Peyer's patch (tissue), 4 donors: ENCODE data around the gene SLC7A9. TPM values are rescaled to one million over a fixed set of nuclear protein-coding genes. Genes with fewer than 3 reads are reported as not detected.

Source experiments
- DNase-seq, 3 donors: peaks; one replicate each; pipeline ENCODE4 v3.0.0-alpha.2; 2017 to 2019
- H3K27ac ChIP-seq, 4 donors: fragments of 200-600 bp; sonication (generic); one replicate each; pipeline ENCODE4 v1.5.1; 2016 to 2019
- H3K27me3 ChIP-seq, 2 donors: fragments of 200-600 bp; sonication (generic); one replicate each; pipeline ENCODE4 v1.5.1; 2019
- H3K36me3 ChIP-seq, 3 donors: fragments of 200-600 bp; sonication (generic); one replicate each; pipeline ENCODE4 v1.5.1; 2016 to 2019
- H3K4me1 ChIP-seq, 4 donors: fragments of 200-600 bp; sonication (generic); one replicate each; pipeline ENCODE4 v1.5.1; 2016 to 2019
- H3K4me3 ChIP-seq, 4 donors: fragments of 200-600 bp; sonication (generic); 1 replicate in 3 of 4; 2 replicates in 1 of 4; pipeline ENCODE4 v1.5.1; 2016 to 2019; ENCODE audit warnings: mild to moderate bottlenecking in 1 of 4
- H3K9me3 ChIP-seq, 4 donors: fragments of 200-600 bp; sonication (generic); one replicate each; pipeline ENCODE4 v1.5.1; 2016 to 2019; ENCODE audit warnings: mild to moderate bottlenecking in 1 of 4
- POLR2A ChIP-seq, 2 donors: fragments of 450-650 bp; IDR thresholded peaks; one replicate each; pipeline ENCODE4 v1.5.1; 2017; ENCODE audit warnings: antibody characterized with exemption in 2 of 2, mild to moderate bottlenecking in 2 of 2, moderate library complexity in 2 of 2
- total RNA-seq, 4 donors: library from RNA; depleted of rRNA; stranded (reverse); fragments of >200 nt; gene quantifications; one replicate each; pipeline ENCODE4 v1.1.0, GENCODE V29; 2016
- TF ChIP-seq, protein P1 (sequence below), 6 experiments: fragments of 450-650 bp in 4 of 6; fragments of 200-600 bp in 2 of 6; sonication (generic) in 1 of 6; IDR thresholded peaks; one replicate each; pipeline ENCODE4 v1.5.1; 2017 to 2019; ENCODE audit warnings: antibody characterized with exemption in 6 of 6, mild to moderate bottlenecking in 3 of 6, moderate library complexity in 1 of 6

SLC7A9 gene
- total RNA-seq, 4 donors from 2014 or later, result 22.3 to 1,183 (median 609) TPM

DNA sequence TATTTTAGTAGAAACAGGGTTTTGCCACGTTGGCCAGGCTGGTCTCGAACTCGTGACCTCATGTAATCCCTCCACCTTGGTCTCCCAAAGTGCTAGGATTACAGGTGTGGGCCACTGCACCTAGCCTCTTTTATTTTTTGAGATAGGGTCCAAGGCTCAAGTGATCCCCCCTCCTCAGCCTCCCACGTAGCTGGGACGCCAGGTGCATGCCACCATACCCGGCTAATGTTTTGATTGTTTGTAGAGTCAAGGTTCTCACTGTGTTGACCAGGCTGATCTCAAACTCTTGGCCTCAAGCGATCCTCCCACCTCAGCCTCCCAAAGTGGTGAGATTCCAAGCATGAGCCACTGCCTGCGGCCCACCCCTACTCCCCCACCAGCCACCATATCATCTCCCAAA is 6.3 kb downstream of the SLC7A9 start:
- no peak overlapping the region for H3K4me3 ChIP-seq
- TF ChIP-seq, protein P1, sequence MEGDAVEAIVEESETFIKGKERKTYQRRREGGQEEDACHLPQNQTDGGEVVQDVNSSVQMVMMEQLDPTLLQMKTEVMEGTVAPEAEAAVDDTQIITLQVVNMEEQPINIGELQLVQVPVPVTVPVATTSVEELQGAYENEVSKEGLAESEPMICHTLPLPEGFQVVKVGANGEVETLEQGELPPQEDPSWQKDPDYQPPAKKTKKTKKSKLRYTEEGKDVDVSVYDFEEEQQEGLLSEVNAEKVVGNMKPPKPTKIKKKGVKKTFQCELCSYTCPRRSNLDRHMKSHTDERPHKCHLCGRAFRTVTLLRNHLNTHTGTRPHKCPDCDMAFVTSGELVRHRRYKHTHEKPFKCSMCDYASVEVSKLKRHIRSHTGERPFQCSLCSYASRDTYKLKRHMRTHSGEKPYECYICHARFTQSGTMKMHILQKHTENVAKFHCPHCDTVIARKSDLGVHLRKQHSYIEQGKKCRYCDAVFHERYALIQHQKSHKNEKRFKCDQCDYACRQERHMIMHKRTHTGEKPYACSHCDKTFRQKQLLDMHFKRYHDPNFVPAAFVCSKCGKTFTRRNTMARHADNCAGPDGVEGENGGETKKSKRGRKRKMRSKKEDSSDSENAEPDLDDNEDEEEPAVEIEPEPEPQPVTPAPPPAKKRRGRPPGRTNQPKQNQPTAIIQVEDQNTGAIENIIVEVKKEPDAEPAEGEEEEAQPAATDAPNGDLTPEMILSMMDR (IDR thresholded peaks at IDR 0.05), result no peak
- no peak for TF ChIP-seq POLR2A (IDR thresholded peaks at IDR 0.05)
- peaks cover 0 to 61% (median 0%) of the 10 kb centered on the region in 3 donors for H3K36me3 ChIP-seq
- no peak overlapping the region for H3K27ac ChIP-seq
- no peaks in the 10 kb centered on the region for H3K4me1 ChIP-seq
- H3K27me3 ChIP-seq, result no peaks in the 10 kb centered on the region
- H3K9me3 ChIP-seq, result no peaks in the 10 kb centered on the region
- no peak for DNase-seq

DNA sequence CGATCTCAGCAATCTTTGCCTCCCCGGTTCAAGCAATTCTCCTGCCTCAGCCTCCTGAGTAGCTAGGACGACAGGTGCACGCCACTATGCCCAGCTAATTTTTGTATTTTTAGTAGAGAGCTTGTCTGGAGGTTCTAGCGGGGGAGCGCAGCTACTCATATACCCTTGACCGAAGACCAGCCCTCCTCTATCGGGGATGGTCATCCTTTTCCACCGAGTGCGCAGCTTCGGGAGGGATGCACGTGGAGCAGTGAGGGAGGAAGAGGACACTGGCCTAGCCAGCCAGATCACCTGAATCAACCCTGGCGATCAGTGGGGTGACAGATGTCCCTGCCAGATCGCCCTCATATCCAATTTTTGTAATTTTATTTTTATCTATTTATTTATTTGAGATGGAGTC is 6.8 kb downstream of the SLC7A9 start:
- TF ChIP-seq POLR2A (IDR thresholded peaks at IDR 0.05), result no peak
- TF ChIP-seq, protein P1 (IDR thresholded peaks at IDR 0.05), result no peak
- Histone ChIP-seq H3K4me1 (no peaks in the 10 kb centered on the region), H3K9me3 (no peaks in the 10 kb centered on the region), H3K36me3 (peaks cover 0 to 62% (median 0%) of the 10 kb centered on the region in 3 donors), H3K27me3 (no peaks in the 10 kb centered on the region), H3K27ac (no peak overlapping the region), H3K4me3 (no peak overlapping the region)
- peak in 1 of 3 donors; percentile 22 for DNase-seq

DNA sequence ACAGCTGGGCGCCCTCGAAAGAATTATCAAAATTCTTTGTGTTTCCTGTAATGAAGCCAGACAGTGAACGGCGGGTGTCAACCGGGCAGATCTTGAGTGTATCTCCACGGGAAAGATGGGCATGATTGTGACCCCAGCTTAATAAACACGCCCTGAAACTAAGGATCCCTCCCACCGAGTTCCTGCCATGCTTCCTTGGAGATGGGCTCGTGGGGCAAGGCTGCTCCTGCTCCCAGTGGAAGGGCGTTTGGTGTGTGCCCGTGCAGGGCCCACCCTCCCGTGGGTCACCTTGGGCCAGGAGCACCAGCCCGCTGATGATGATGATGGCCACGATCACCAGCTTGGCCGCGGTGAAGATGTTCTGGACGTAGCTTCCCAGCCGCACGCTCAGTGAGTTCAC is 7.4 kb downstream of the SLC7A9 start:
- H3K4me1 ChIP-seq, result no peaks in the 10 kb centered on the region
- peaks cover 0 to 67% (median 0%) of the 10 kb centered on the region in 3 donors for H3K36me3 ChIP-seq
- H3K4me3 ChIP-seq, result no peak overlapping the region
- peak in 1 of 3 donors; percentile 17 for DNase-seq
- no peaks in the 10 kb centered on the region for H3K27me3 ChIP-seq
- TF ChIP-seq, protein P1 (IDR thresholded peaks at IDR 0.05), result no peak
- no peak for TF ChIP-seq POLR2A (IDR thresholded peaks at IDR 0.05)
- no peak overlapping the region for H3K27ac ChIP-seq
- no peaks in the 10 kb centered on the region for H3K9me3 ChIP-seq

GRCh38 chr19:32861596-32861995 is 8.0 kb downstream of the SLC7A9 start:
- Histone ChIP-seq H3K27ac (no peak overlapping the region), H3K36me3 (peaks cover 0 to 67% (median 0%) of the 10 kb centered on the region in 3 donors), H3K4me1 (no peaks in the 10 kb centered on the region), H3K27me3 (no peaks in the 10 kb centered on the region), H3K9me3 (no peaks in the 10 kb centered on the region), H3K4me3 (no peak overlapping the region)
- TF ChIP-seq, protein P1 (IDR thresholded peaks at IDR 0.05), result no peak
- TF ChIP-seq POLR2A (IDR thresholded peaks at IDR 0.05), result no peak
- peak in 1 of 3 donors; percentile 21 for DNase-seq

DNA sequence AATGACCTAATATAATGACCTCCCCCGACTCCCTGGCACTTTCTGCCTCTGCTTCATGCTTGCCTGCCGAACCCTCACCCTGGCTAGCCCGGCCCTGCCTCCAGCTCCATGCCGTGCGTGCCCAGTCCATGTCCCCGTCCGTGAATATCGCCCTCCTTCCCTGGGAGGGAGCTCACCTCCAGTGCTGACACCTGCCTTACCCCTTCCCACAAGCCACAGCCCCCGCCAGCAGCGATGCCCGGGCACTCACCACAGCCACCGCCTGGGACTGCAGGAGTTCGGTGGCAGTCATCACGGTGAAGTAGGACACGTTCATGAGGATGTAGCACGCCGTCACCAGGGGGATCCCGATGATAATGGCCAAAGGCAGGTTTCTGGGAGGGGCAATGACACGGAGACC is 10.0 kb downstream of the SLC7A9 start:
- Histone ChIP-seq H3K27me3 (no peaks in the 10 kb centered on the region), H3K4me3 (no peak overlapping the region), H3K36me3 (peaks cover 0 to 73% (median 0%) of the 10 kb centered on the region in 3 donors), H3K27ac (no peak overlapping the region), H3K9me3 (no peaks in the 10 kb centered on the region), H3K4me1 (no peaks in the 10 kb centered on the region)
- DNase-seq, result peak in 1 of 3 donors; percentile 40
- TF ChIP-seq, protein P1 (IDR thresholded peaks at IDR 0.05), result no peak
- TF ChIP-seq POLR2A (IDR thresholded peaks at IDR 0.05), result no peak

DNA sequence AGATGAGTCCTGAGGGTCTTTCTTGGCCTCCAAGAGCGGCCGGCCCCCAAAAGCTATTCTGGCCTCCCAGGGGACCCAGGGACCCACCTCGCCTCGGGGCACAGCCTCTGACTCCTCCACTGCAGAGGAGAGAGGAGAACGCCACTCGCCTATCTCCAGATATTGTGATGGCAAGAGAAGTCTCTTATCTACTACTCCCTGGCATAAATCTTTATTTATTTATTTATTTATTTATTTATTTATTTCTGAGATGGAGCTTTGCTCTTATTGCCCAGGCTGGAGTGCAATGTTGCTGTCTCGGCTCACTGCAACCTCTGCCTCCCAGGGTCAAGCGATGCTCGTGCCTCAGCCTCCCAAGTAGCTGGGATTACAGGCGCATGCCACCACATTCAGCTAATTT is 11.0 kb downstream of the SLC7A9 start:
- Histone ChIP-seq H3K36me3 (peaks cover 0 to 72% (median 0%) of the 10 kb centered on the region in 3 donors), H3K27me3 (no peaks in the 10 kb centered on the region), H3K9me3 (no peaks in the 10 kb centered on the region), H3K4me1 (no peaks in the 10 kb centered on the region), H3K4me3 (no peak overlapping the region), H3K27ac (no peak overlapping the region)
- no peak for DNase-seq
- TF ChIP-seq, protein P1 (IDR thresholded peaks at IDR 0.05), result no peak
- no peak for TF ChIP-seq POLR2A (IDR thresholded peaks at IDR 0.05)
